ENCODE measurements around the gene VPS26C. TPM values are rescaled to one million over a fixed set of nuclear protein-coding genes. Genes with fewer than 3 reads are reported as not detected.

VPS26C gene
- total RNA-seq, 1 experiment from 2014 or later = 58.0 TPM

- no peak overlapping the region for H3K9ac ChIP-seq (ENCODE audit: extremely low read depth, insufficient read length, low read length)
- H3K27me3 ChIP-seq (ENCODE audit: insufficient read depth, low read length) = no peaks in the 10 kb centered on the region
- H3K56ac ChIP-seq (ENCODE audit: insufficient read length, low read depth, low read length) = no peak overlapping the region
- WGBS (ENCODE audit: extremely low coverage, insufficient read length, low lambda C conversion rate) = no CpG with 5 or more reads among the region's 15 CpGs
- no peak overlapping the region for H2AK5ac ChIP-seq (ENCODE audit: insufficient read length, low read length)
- no peak overlapping the region for H2BK120ac ChIP-seq (ENCODE audit: low read depth, low read length, poor library complexity, severe bottlenecking)
- Mint-ChIP-seq H3K4me1 (peaks cover 6% of the 10 kb centered on the region in 2 experiments; a peak in 3 of 4 replicates), H3K27ac (peak overlapping the region in 1 of 3 experiments; percentile 0; a peak in 1 of 7 replicates), H3K4me3 (no peak overlapping the region), H3K36me3 (ENCODE audit: insufficient read depth in 1 of 3, low read depth in 3 of 3) (peaks cover 9 to 20% (median 10%) of the 10 kb centered on the region in 3 experiments; a peak in 6 of 7 replicates), H3K27me3 (ENCODE audit: low read depth) (no peaks in the 10 kb centered on the region; the same call in 1 of the 2 replicates), H3K9me3 (peaks cover 20 to 23% of the 10 kb centered on the region in 2 experiments)
- H3K4me2 ChIP-seq (ENCODE audit: insufficient read depth, insufficient read length, low read length) = no peak overlapping the region
- no peak overlapping the region for H3T11ph ChIP-seq (ENCODE audit: low read length)
- no peak overlapping the region for H2BK20ac ChIP-seq (ENCODE audit: low read depth, low read length, poor library complexity, severe bottlenecking)
- no peak overlapping the region for H3K27ac ChIP-seq (ENCODE audit: insufficient read length, low read depth, low read length)
- no peaks in the 10 kb centered on the region for H3K79me2 ChIP-seq (ENCODE audit: insufficient read depth, low read length)
- TF ChIP-seq CTCF (conservative IDR thresholded peaks at IDR 0.05) = no peak
- no peaks in the 10 kb centered on the region for H4K20me1 ChIP-seq (ENCODE audit: control insufficient read depth, insufficient read depth, insufficient read length)
- H3K4me1 ChIP-seq (ENCODE audit: insufficient read depth, low read length) = no peaks in the 10 kb centered on the region
- no peak for DNase-seq
- no peak overlapping the region for H2BK12ac ChIP-seq (ENCODE audit: insufficient read length, low read depth, low read length)
- no peak overlapping the region for H3K18ac ChIP-seq (ENCODE audit: insufficient read length, low read depth, low read length)
- no peak overlapping the region for H3K23ac ChIP-seq (ENCODE audit: insufficient read length, low read depth, low read length)
- H4K5ac ChIP-seq (ENCODE audit: insufficient read length, low read depth, low read length) = no peak overlapping the region
- H3K9me3 ChIP-seq (ENCODE audit: control insufficient read depth, low read depth, low read length) = peaks cover 8% of the 10 kb centered on the region
- no peaks in the 10 kb centered on the region for H3K79me1 ChIP-seq (ENCODE audit: insufficient read depth, low read depth, low read length, poor library complexity, severe bottlenecking)
- no peak overlapping the region for H4K91ac ChIP-seq (ENCODE audit: insufficient read length, low read depth, low read length)
- H3K4ac ChIP-seq (ENCODE audit: low read depth, low read length) = no peak overlapping the region
- no peaks in the 10 kb centered on the region for H3K23me2 ChIP-seq (ENCODE audit: insufficient read length, low read depth, low read length, poor library complexity, severe bottlenecking)
- no peak overlapping the region for H4K8ac ChIP-seq (replicated peaks; ENCODE audit: insufficient read length, low read depth, low read length)
- H3K14ac ChIP-seq (ENCODE audit: insufficient read depth, low read length) = no peak overlapping the region
- no peak overlapping the region for H2AFZ ChIP-seq (ENCODE audit: low read length)
- no peak overlapping the region for H2BK5ac ChIP-seq (ENCODE audit: insufficient read length, low read length)
- no peak overlapping the region for H2BK15ac ChIP-seq (ENCODE audit: low read depth, low read length)
Measured at GRCh38 chr21:37208056-37208721, 58.9 kb downstream of the VPS26C start.

Data from H9 (cell line).